ENCODE results near the gene MRPS34.

The MRPS34 gene

GRCh38 chr16:1773703-1774447 lies 941 bp upstream of the MRPS34 start:
- H3K9me3 ChIP-seq (ENCODE audit: insufficient read depth, low read depth, low read length) = no peaks in the 10 kb centered on the region
- H3K4me1 ChIP-seq (ENCODE audit: insufficient read depth, low read length) = no peaks in the 10 kb centered on the region; the same call in 1 of the 2 replicates
- WGBS = 33% methylated on average over 45 of the region's 45 CpGs
- peak overlapping the region; percentile 86; the same call in 1 of the 2 replicates for H3K27ac ChIP-seq (ENCODE audit: low read depth, low read length)
- peak overlapping the region; percentile 98 for H3K9ac ChIP-seq (ENCODE audit: low read depth, low read length)
- H3K4me3 ChIP-seq (ENCODE audit: low read length) = peak overlapping the region; percentile 93
- H3K36me3 ChIP-seq (ENCODE audit: insufficient read depth, low read length) = peaks cover 29% of the 10 kb centered on the region
- H3K27me3 ChIP-seq (ENCODE audit: insufficient read depth, low read length) = no peaks in the 10 kb centered on the region

GRCh38 chr16:1772362-1772907 lies 499 bp downstream of the MRPS34 start, which contains the start of gene EME2:
Gene EME2 (plus strand): TSS chr16:1772810. CDS start chr16:1773228, 418 bp downstream.
- no peaks in the 10 kb centered on the region; the same call in 1 of the 2 replicates for H3K4me1 ChIP-seq (ENCODE audit: insufficient read depth, low read length)

GRCh38 chr16:1771864-1772361 lies 1.0 kb downstream of the MRPS34 start:
- no peaks in the 10 kb centered on the region for H3K9me3 ChIP-seq (ENCODE audit: insufficient read depth, low read depth, low read length)

More at GRCh38 chr16:1772362-1772907, 499 bp downstream of the MRPS34 start, which contains the start of gene EME2:
- Histone ChIP-seq H3K4me3 (ENCODE audit: low read length) (peak within 1 kb of the TSS; percentile 93), H3K27ac (ENCODE audit: low read depth, low read length) (peak within 1 kb of the TSS; percentile 86), H3K9ac (ENCODE audit: low read depth, low read length) (peak within 1 kb of the TSS; percentile 98), H3K27me3 (ENCODE audit: insufficient read depth, low read length) (no peaks in the 10 kb centered on the region), H3K36me3 (ENCODE audit: insufficient read depth, low read length) (peaks cover 36% of the 10 kb centered on the region), H3K9me3 (ENCODE audit: insufficient read depth, low read depth, low read length) (no peaks in the 10 kb centered on the region)
- 1% methylated on average over 53 of the region's 53 CpGs for WGBS

GRCh38 chr16:1771188-1771863 lies 1.6 kb downstream of the MRPS34 start, which contains the start of gene NME3:
Gene NME3 (minus strand): TSS chr16:1771543. CDS start chr16:1771534, 9 bp downstream.
- Histone ChIP-seq H3K4me3 (ENCODE audit: low read length) (peak within 1 kb of the TSS; percentile 93), H3K36me3 (ENCODE audit: insufficient read depth, low read length) (peaks cover 33% of the 10 kb centered on the region), H3K27me3 (ENCODE audit: insufficient read depth, low read length) (no peaks in the 10 kb centered on the region), H3K27ac (ENCODE audit: low read depth, low read length) (peak within 1 kb of the TSS; percentile 86), H3K9ac (ENCODE audit: low read depth, low read length) (peak within 1 kb of the TSS; percentile 98), H3K9me3 (ENCODE audit: insufficient read depth, low read depth, low read length) (no peaks in the 10 kb centered on the region), H3K4me1 (ENCODE audit: insufficient read depth, low read length) (no peaks in the 10 kb centered on the region; the same call in 1 of the 2 replicates)
- under 1% methylated on average over 75 of the region's 79 CpGs for whole genome bisulfite sequencing

More at GRCh38 chr16:1771864-1772361, 1.0 kb downstream of the MRPS34 start:
- Histone ChIP-seq H3K9ac (ENCODE audit: low read depth, low read length) (peak overlapping the region; percentile 98), H3K27me3 (ENCODE audit: insufficient read depth, low read length) (no peaks in the 10 kb centered on the region), H3K36me3 (ENCODE audit: insufficient read depth, low read length) (peaks cover 36% of the 10 kb centered on the region), H3K4me1 (ENCODE audit: insufficient read depth, low read length) (no peaks in the 10 kb centered on the region; the same call in 1 of the 2 replicates), H3K4me3 (ENCODE audit: low read length) (peak overlapping the region; percentile 93), H3K27ac (ENCODE audit: low read depth, low read length) (peak overlapping the region; percentile 86)
- 2% methylated on average over 22 of the region's 22 CpGs for WGBS

- Histone ChIP-seq H3K27ac (ENCODE audit: low read depth, low read length) (peak overlapping the region; percentile 86), H3K36me3 (ENCODE audit: insufficient read depth, low read length) (peaks cover 25% of the 10 kb centered on the region)
- 17% methylated on average over 81 of the region's 81 CpGs for WGBS
Observed at GRCh38 chr16:1770328-1771187, 2.4 kb downstream of the MRPS34 start.

GRCh38 chr16:1769402-1770300 lies 3.3 kb downstream of the MRPS34 start:
- peaks cover 27% of the 10 kb centered on the region for H3K36me3 ChIP-seq (ENCODE audit: insufficient read depth, low read length)
- 90% methylated on average over 27 of the region's 27 CpGs for WGBS
- H3K4me3 ChIP-seq (ENCODE audit: low read length) = peak overlapping the region; percentile 93
- H3K9ac ChIP-seq (ENCODE audit: low read depth, low read length) = no peak overlapping the region
- H3K4me1 ChIP-seq (ENCODE audit: insufficient read depth, low read length) = no peaks in the 10 kb centered on the region; the same call in 1 of the 2 replicates
- H3K27ac ChIP-seq (ENCODE audit: low read depth, low read length) = peak overlapping the region; percentile 49; the same call in 1 of the 2 replicates
- H3K27me3 ChIP-seq (ENCODE audit: insufficient read depth, low read length) = no peaks in the 10 kb centered on the region
- H3K9me3 ChIP-seq (ENCODE audit: insufficient read depth, low read depth, low read length) = no peaks in the 10 kb centered on the region

More at GRCh38 chr16:1770328-1771187, 2.4 kb downstream of the MRPS34 start:
- Histone ChIP-seq H3K9ac (ENCODE audit: low read depth, low read length) (peak overlapping the region; percentile 90), H3K4me3 (ENCODE audit: low read length) (peak overlapping the region; percentile 93), H3K27me3 (ENCODE audit: insufficient read depth, low read length) (no peaks in the 10 kb centered on the region), H3K9me3 (ENCODE audit: insufficient read depth, low read depth, low read length) (no peaks in the 10 kb centered on the region), H3K4me1 (ENCODE audit: insufficient read depth, low read length) (no peaks in the 10 kb centered on the region; the same call in 1 of the 2 replicates)

- H3K4me1 ChIP-seq (ENCODE audit: insufficient read depth, low read length) = no peaks in the 10 kb centered on the region
- H3K36me3 ChIP-seq (ENCODE audit: insufficient read depth, low read length) = peaks cover 27% of the 10 kb centered on the region
- H3K27ac ChIP-seq (ENCODE audit: low read depth, low read length) = no peak overlapping the region
- no peak overlapping the region for H3K4me3 ChIP-seq (ENCODE audit: low read length)
- no peak overlapping the region for H3K9ac ChIP-seq (ENCODE audit: low read depth, low read length)
- no peaks in the 10 kb centered on the region for H3K27me3 ChIP-seq (ENCODE audit: insufficient read depth, low read length)
- H3K9me3 ChIP-seq (ENCODE audit: insufficient read depth, low read depth, low read length) = no peaks in the 10 kb centered on the region
- 95% methylated on average over 26 of the region's 26 CpGs for WGBS
Observed at GRCh38 chr16:1768767-1769401, 4.0 kb downstream of the MRPS34 start.

GRCh38 chr16:1768061-1768766 lies 4.7 kb downstream of the MRPS34 start:
- H3K36me3 ChIP-seq (ENCODE audit: insufficient read depth, low read length) = peaks cover 27% of the 10 kb centered on the region
- no peaks in the 10 kb centered on the region for H3K9me3 ChIP-seq (ENCODE audit: insufficient read depth, low read depth, low read length)
- 92% methylated on average over 41 of the region's 41 CpGs for whole genome bisulfite sequencing
- no peaks in the 10 kb centered on the region for H3K27me3 ChIP-seq (ENCODE audit: insufficient read depth, low read length)
- no peak overlapping the region for H3K4me3 ChIP-seq (ENCODE audit: low read length)
- no peaks in the 10 kb centered on the region for H3K4me1 ChIP-seq (ENCODE audit: insufficient read depth, low read length)
- no peak overlapping the region for H3K27ac ChIP-seq (ENCODE audit: low read depth, low read length)
- no peak overlapping the region for H3K9ac ChIP-seq (ENCODE audit: low read depth, low read length)
